WTC11 (cell line): ENCODE measurements around the gene SMARCC2. TPM values are rescaled to one million over a fixed set of nuclear protein-coding genes. Genes with fewer than 3 reads are reported as not detected.

Experiments
- ATAC-seq: fragments of 200-7000 bp; cut with Tn5 transposase; 2 replicates; pipeline ENCODE4 v1.10.0; 2021; ENCODE audit warnings: mild to moderate bottlenecking, moderate library complexity
- CTCF ChIA-PET: fragments of 300-600 bp; sonication (Branson Sonifier 250); formaldehyde crosslinking; loops from one replicate; lab custom pipeline; 2021; ENCODE audit warnings: antibody characterized with exemption; lab: Charles Lee
- POLR2A ChIA-PET: fragments of 350-600 bp; sonication (Branson Sonifier 250); formaldehyde crosslinking; loops from one replicate; lab custom pipeline; 2021; ENCODE audit warnings: antibody characterized with exemption; lab: Charles Lee
- DNase-seq: peaks from one replicate; pipeline ENCODE4 v3.0.0; 2021; ENCODE audit warnings: low spot score
- H3K27ac Mint-ChIP-seq: 2 replicates; pipeline ENCODE4 v1.8.0; 2021; ENCODE audit warnings: mixed read lengths
- H3K27me3 Mint-ChIP-seq: 2 replicates; pipeline ENCODE4 v1.8.0; 2021; ENCODE audit warnings: low read depth, mild to moderate bottlenecking, moderate library complexity, mixed read lengths
- H3K36me3 Mint-ChIP-seq: 2 replicates; pipeline ENCODE4 v1.8.0; 2021; ENCODE audit warnings: mixed read lengths
- H3K4me1 Mint-ChIP-seq: 2 replicates; pipeline ENCODE4 v1.8.0; 2022; ENCODE audit warnings: mixed read lengths
- H3K4me3 Mint-ChIP-seq: 2 replicates; pipeline ENCODE4 v1.8.0; 2021; ENCODE audit warnings: mild to moderate bottlenecking, moderate library complexity, mixed read lengths
- H3K9me3 Mint-ChIP-seq: 2 replicates; pipeline ENCODE4 v1.8.0; 2021; ENCODE audit warnings: mixed read lengths
- CBFB ChIP-seq: sonication (generic); formaldehyde crosslinking; IDR thresholded peaks from 2 replicates; pipeline ENCODE4 v1.8.1; 2022; ENCODE audit warnings: mild to moderate bottlenecking, low read depth, missing genetic modification reagents
- FOXJ3 ChIP-seq: sonication (generic); formaldehyde crosslinking; IDR thresholded peaks from 2 replicates; pipeline ENCODE4 v1.9.0; 2021; ENCODE audit warnings: missing genetic modification reagents, mild to moderate bottlenecking, borderline replicate concordance
- FOXK1 ChIP-seq: sonication (generic); formaldehyde crosslinking; IDR thresholded peaks from 2 replicates; pipeline ENCODE4 v1.8.0; 2022; ENCODE audit warnings: mild to moderate bottlenecking, moderate library complexity, missing genetic modification reagents
- FOXP1 ChIP-seq: sonication (generic); formaldehyde crosslinking; IDR thresholded peaks from 2 replicates; pipeline ENCODE4 v1.8.0; 2022; ENCODE audit warnings: missing genetic modification reagents, mild to moderate bottlenecking, moderate library complexity, borderline replicate concordance
- FOXP4 ChIP-seq: sonication (generic); formaldehyde crosslinking; IDR thresholded peaks from 2 replicates; pipeline ENCODE4 v1.8.0; 2022; ENCODE audit warnings: mild to moderate bottlenecking, missing genetic modification reagents
- HMGA2 ChIP-seq: fragments of 250-450 bp; sonication (Bioruptor Pico); IDR thresholded peaks from 2 replicates; pipeline ENCODE4 v1.4.0; 2021; ENCODE audit warnings: mild to moderate bottlenecking, moderate library complexity
- NFATC4 ChIP-seq: fragments of 250-450 bp; sonication (Bioruptor Pico); IDR thresholded peaks from 2 replicates; pipeline ENCODE4 v1.9.0; 2021; ENCODE audit warnings: mild to moderate bottlenecking
- OVOL2 ChIP-seq: fragments of 250-450 bp; sonication (Bioruptor Pico); IDR thresholded peaks from 2 replicates; pipeline ENCODE4 v1.9.0; 2021; ENCODE audit warnings: mild to moderate bottlenecking, borderline replicate concordance
- PRDM15 ChIP-seq: sonication (generic); formaldehyde crosslinking; IDR thresholded peaks from 2 replicates; pipeline ENCODE4 v1.8.0; 2022; ENCODE audit warnings: missing genetic modification reagents
- SP1 ChIP-seq: sonication (generic); formaldehyde crosslinking; conservative IDR thresholded peaks from 2 replicates; pipeline ENCODE4 v1.8.1; 2022; ENCODE audit warnings: missing genetic modification reagents
- ZNF416 ChIP-seq: fragments of 250-450 bp; sonication (Bioruptor Pico); IDR thresholded peaks from 2 replicates; pipeline ENCODE4 v1.9.0; 2021; ENCODE audit warnings: mild to moderate bottlenecking, inconsistent platforms
- total RNA-seq: library from RNA; stranded (reverse); gene quantifications from 3 replicates; pipeline ENCODE4 v1.2.3, GENCODE V29; 2021
- TF ChIP-seq, protein P1 (sequence below): sonication (generic); formaldehyde crosslinking; conservative IDR thresholded peaks from 2 replicates; pipeline ENCODE4 v1.8.1; 2023; ENCODE audit warnings: mild to moderate bottlenecking, low read depth, missing genetic modification reagents, moderate library complexity
- TF ChIP-seq, protein P2 (sequence below): sonication (generic); formaldehyde crosslinking; IDR thresholded peaks from 2 replicates; pipeline ENCODE4 v1.8.0; 2023; ENCODE audit warnings: missing genetic modification reagents, mild to moderate bottlenecking, borderline replicate concordance
- TF ChIP-seq, protein P3 (sequence below): sonication (generic); formaldehyde crosslinking; conservative IDR thresholded peaks from 2 replicates; pipeline ENCODE4 v1.8.1; 2022; ENCODE audit warnings: mild to moderate bottlenecking, missing genetic modification reagents
- TF ChIP-seq, protein P4 (sequence below): sonication (generic); formaldehyde crosslinking; IDR thresholded peaks from 2 replicates; pipeline ENCODE4 v1.8.0; 2022; ENCODE audit warnings: mild to moderate bottlenecking, missing genetic modification reagents

The SMARCC2 gene
- total RNA-seq, 1 experiment from 2014 or later, result 76.8 TPM

GRCh38 chr12:56154246-56154771 is 35.0 kb downstream of the SMARCC2 start (continued):
- TF ChIP-seq, protein P1, sequence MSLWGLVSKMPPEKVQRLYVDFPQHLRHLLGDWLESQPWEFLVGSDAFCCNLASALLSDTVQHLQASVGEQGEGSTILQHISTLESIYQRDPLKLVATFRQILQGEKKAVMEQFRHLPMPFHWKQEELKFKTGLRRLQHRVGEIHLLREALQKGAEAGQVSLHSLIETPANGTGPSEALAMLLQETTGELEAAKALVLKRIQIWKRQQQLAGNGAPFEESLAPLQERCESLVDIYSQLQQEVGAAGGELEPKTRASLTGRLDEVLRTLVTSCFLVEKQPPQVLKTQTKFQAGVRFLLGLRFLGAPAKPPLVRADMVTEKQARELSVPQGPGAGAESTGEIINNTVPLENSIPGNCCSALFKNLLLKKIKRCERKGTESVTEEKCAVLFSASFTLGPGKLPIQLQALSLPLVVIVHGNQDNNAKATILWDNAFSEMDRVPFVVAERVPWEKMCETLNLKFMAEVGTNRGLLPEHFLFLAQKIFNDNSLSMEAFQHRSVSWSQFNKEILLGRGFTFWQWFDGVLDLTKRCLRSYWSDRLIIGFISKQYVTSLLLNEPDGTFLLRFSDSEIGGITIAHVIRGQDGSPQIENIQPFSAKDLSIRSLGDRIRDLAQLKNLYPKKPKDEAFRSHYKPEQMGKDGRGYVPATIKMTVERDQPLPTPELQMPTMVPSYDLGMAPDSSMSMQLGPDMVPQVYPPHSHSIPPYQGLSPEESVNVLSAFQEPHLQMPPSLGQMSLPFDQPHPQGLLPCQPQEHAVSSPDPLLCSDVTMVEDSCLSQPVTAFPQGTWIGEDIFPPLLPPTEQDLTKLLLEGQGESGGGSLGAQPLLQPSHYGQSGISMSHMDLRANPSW (CRISPR knock-in tag), result no peak
- TF ChIP-seq SP1 (CRISPR knock-in tag) (no peak), NFATC4 (CRISPR knock-in tag) (no peak), PRDM15 (CRISPR knock-in tag) (no peak), CBFB (CRISPR knock-in tag) (no peak), FOXP1 (no peak), FOXP4 (CRISPR knock-in tag) (no peak)
- TF ChIP-seq, protein P2, sequence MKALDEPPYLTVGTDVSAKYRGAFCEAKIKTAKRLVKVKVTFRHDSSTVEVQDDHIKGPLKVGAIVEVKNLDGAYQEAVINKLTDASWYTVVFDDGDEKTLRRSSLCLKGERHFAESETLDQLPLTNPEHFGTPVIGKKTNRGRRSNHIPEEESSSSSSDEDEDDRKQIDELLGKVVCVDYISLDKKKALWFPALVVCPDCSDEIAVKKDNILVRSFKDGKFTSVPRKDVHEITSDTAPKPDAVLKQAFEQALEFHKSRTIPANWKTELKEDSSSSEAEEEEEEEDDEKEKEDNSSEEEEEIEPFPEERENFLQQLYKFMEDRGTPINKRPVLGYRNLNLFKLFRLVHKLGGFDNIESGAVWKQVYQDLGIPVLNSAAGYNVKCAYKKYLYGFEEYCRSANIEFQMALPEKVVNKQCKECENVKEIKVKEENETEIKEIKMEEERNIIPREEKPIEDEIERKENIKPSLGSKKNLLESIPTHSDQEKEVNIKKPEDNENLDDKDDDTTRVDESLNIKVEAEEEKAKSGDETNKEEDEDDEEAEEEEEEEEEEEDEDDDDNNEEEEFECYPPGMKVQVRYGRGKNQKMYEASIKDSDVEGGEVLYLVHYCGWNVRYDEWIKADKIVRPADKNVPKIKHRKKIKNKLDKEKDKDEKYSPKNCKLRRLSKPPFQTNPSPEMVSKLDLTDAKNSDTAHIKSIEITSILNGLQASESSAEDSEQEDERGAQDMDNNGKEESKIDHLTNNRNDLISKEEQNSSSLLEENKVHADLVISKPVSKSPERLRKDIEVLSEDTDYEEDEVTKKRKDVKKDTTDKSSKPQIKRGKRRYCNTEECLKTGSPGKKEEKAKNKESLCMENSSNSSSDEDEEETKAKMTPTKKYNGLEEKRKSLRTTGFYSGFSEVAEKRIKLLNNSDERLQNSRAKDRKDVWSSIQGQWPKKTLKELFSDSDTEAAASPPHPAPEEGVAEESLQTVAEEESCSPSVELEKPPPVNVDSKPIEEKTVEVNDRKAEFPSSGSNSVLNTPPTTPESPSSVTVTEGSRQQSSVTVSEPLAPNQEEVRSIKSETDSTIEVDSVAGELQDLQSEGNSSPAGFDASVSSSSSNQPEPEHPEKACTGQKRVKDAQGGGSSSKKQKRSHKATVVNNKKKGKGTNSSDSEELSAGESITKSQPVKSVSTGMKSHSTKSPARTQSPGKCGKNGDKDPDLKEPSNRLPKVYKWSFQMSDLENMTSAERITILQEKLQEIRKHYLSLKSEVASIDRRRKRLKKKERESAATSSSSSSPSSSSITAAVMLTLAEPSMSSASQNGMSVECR (CRISPR knock-in tag), result no peak
- TF ChIP-seq, protein P3, sequence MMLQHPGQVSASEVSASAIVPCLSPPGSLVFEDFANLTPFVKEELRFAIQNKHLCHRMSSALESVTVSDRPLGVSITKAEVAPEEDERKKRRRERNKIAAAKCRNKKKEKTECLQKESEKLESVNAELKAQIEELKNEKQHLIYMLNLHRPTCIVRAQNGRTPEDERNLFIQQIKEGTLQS (CRISPR knock-in tag), result no peak

DNA sequence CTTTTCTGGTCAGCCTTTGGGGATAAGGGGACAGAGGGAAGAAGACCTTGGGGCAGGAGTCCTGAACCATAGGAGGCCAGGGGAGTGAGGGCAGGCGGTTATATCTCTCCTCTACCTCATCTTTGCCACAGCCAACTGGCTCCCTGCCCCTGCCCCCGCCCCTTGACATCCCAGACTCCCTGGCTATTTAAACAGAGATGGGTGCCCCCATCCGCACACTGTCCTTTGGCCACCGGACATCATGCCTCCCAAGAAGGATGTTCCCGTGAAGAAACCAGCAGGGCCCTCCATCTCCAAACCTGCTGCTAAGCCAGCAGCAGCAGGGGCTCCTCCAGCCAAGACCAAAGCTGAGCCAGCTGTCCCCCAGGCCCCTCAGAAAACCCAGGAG is 35.6 kb downstream of the SMARCC2 start:
- peaks cover 20% of the 10 kb centered on the region for H3K4me1 Mint-ChIP-seq
- peaks cover 17% of the 10 kb centered on the region for H3K36me3 Mint-ChIP-seq
- H3K4me3 Mint-ChIP-seq, result peak overlapping the region; percentile 93
- H3K9me3 Mint-ChIP-seq, result no peaks in the 10 kb centered on the region
- DNase-seq (no peak), ATAC-seq (no peak)
- no peaks in the 10 kb centered on the region for H3K27me3 Mint-ChIP-seq
- ChIA-PET CTCF (interaction anchor here (0.5 to 1.3 kb wide), 4 partner anchors 18 to 36 kb away, joined by 3 read pairs; partner anchors contain the start of genes ESYT1 and SMARCC2), POLR2A (interaction anchor here (0.5 kb wide), 1 partner anchor 69 kb away, joined by 3 read pairs; no protein-coding TSS in a partner anchor)
- TF ChIP-seq ZNF416 (CRISPR knock-in tag), result no peak
- TF ChIP-seq, protein P1 (CRISPR knock-in tag), result no peak
- no peak for TF ChIP-seq FOXK1 (CRISPR knock-in tag)
- TF ChIP-seq OVOL2, result no peak
- no peak for TF ChIP-seq FOXJ3 (CRISPR knock-in tag)
- TF ChIP-seq, protein P4, sequence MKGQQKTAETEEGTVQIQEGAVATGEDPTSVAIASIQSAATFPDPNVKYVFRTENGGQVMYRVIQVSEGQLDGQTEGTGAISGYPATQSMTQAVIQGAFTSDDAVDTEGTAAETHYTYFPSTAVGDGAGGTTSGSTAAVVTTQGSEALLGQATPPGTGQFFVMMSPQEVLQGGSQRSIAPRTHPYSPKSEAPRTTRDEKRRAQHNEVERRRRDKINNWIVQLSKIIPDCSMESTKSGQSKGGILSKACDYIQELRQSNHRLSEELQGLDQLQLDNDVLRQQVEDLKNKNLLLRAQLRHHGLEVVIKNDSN, result no peak
- TF ChIP-seq HMGA2, result no peak
- H3K27ac Mint-ChIP-seq, result no peak overlapping the region
